ENCODE results near the gene TRIO. TPM values are rescaled to one million over a fixed set of nuclear protein-coding genes. Genes with fewer than 3 reads are reported as not detected.

Gene TRIO
- total RNA-seq, 1 experiment from 2014 or later = 68.4 TPM

GRCh38 chr5:14201325-14202045 is 58.3 kb downstream of the TRIO start (continued):
- TF ChIP-seq MAX (IDR thresholded peaks at IDR 0.05) = no peak
- TF ChIP-seq YY1 (IDR thresholded peaks at IDR 0.05; ENCODE audit: extremely low read depth, insufficient replicate concordance, low read depth, low read length) = no peak
- no peak for TF ChIP-seq EZH2 (IDR thresholded peaks at IDR 0.05)
- TF ChIP-seq CEBPB (IDR thresholded peaks at IDR 0.05; ENCODE audit: low read depth) = no peak
- TF ChIP-seq, protein P1, sequence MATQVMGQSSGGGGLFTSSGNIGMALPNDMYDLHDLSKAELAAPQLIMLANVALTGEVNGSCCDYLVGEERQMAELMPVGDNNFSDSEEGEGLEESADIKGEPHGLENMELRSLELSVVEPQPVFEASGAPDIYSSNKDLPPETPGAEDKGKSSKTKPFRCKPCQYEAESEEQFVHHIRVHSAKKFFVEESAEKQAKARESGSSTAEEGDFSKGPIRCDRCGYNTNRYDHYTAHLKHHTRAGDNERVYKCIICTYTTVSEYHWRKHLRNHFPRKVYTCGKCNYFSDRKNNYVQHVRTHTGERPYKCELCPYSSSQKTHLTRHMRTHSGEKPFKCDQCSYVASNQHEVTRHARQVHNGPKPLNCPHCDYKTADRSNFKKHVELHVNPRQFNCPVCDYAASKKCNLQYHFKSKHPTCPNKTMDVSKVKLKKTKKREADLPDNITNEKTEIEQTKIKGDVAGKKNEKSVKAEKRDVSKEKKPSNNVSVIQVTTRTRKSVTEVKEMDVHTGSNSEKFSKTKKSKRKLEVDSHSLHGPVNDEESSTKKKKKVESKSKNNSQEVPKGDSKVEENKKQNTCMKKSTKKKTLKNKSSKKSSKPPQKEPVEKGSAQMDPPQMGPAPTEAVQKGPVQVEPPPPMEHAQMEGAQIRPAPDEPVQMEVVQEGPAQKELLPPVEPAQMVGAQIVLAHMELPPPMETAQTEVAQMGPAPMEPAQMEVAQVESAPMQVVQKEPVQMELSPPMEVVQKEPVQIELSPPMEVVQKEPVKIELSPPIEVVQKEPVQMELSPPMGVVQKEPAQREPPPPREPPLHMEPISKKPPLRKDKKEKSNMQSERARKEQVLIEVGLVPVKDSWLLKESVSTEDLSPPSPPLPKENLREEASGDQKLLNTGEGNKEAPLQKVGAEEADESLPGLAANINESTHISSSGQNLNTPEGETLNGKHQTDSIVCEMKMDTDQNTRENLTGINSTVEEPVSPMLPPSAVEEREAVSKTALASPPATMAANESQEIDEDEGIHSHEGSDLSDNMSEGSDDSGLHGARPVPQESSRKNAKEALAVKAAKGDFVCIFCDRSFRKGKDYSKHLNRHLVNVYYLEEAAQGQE (IDR thresholded peaks at IDR 0.05; ENCODE audit: low read depth) = no peak
- no peak for TF ChIP-seq EZH2phosphoT487 (IDR thresholded peaks at IDR 0.05; ENCODE audit: borderline replicate concordance)
- no peak for TF ChIP-seq JUND (IDR thresholded peaks at IDR 0.05)
- TF ChIP-seq, protein P2, sequence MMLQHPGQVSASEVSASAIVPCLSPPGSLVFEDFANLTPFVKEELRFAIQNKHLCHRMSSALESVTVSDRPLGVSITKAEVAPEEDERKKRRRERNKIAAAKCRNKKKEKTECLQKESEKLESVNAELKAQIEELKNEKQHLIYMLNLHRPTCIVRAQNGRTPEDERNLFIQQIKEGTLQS (IDR thresholded peaks at IDR 0.05) = no peak
- TF ChIP-seq SP1 (IDR thresholded peaks at IDR 0.05; ENCODE audit: low read depth) = no peak

DNA sequence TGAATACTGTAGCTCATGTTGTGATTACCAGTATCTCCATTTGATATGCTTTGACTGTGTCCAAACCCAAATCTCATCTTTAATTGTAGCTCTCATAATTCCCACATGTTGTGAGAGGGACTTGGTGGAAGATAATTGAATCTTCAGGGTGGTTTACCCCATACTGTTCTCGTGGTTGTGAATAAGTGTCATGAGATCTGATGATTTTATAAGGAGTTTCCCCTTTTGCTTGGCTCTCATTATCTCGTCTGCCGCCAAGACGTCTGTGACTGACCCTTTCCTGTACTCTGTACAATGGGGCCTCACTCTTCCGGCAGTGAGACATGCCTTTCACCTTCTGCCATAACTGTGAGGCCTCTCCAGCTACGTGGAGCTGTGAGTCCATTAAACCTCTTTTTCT is 59.3 kb downstream of the TRIO start:
- H4K20me1 ChIP-seq (ENCODE audit: insufficient read depth) = peaks cover 3% of the 10 kb centered on the region; the same call in 1 of the 2 replicates
- DNase-seq (ENCODE audit: low read depth, low spot score) (no peak), ATAC-seq (no peak)
- no peak overlapping the region for H3K4me3 ChIP-seq (replicated peaks in 1 of 2; ENCODE audit: low read depth in 1 of 2, low read length in 2 of 2)
- ChIA-PET RAD21 (ENCODE audit: low non-redundant PET in 1 of 2, low total read pairs in 2 of 2, uncharacterized antibody in 2 of 2, unreplicated experiment in 2 of 2) (no interaction called here), POLR2A (interaction anchor here (0.6 kb wide), 1 partner anchor 54 kb away, joined by 3 read pairs; no protein-coding TSS in a partner anchor), CTCF (no interaction called here)
- no peak for TF ChIP-seq JUND (IDR thresholded peaks at IDR 0.05)
- TF ChIP-seq EZH2 (IDR thresholded peaks at IDR 0.05) = no peak
- TF ChIP-seq, protein P2 (IDR thresholded peaks at IDR 0.05) = no peak
- TF ChIP-seq SRF (IDR thresholded peaks at IDR 0.05; ENCODE audit: low read depth) = no peak
- TF ChIP-seq, protein P3, sequence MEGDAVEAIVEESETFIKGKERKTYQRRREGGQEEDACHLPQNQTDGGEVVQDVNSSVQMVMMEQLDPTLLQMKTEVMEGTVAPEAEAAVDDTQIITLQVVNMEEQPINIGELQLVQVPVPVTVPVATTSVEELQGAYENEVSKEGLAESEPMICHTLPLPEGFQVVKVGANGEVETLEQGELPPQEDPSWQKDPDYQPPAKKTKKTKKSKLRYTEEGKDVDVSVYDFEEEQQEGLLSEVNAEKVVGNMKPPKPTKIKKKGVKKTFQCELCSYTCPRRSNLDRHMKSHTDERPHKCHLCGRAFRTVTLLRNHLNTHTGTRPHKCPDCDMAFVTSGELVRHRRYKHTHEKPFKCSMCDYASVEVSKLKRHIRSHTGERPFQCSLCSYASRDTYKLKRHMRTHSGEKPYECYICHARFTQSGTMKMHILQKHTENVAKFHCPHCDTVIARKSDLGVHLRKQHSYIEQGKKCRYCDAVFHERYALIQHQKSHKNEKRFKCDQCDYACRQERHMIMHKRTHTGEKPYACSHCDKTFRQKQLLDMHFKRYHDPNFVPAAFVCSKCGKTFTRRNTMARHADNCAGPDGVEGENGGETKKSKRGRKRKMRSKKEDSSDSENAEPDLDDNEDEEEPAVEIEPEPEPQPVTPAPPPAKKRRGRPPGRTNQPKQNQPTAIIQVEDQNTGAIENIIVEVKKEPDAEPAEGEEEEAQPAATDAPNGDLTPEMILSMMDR (IDR thresholded peaks at IDR 0.05 in 2 of 3, conservative IDR thresholded peaks at IDR 0.05 in 1 of 3; ENCODE audit: borderline replicate concordance in 1 of 3, insufficient read depth in 1 of 3, low read depth in 2 of 3, low read length in 2 of 3) = no peak
- no peak for TF ChIP-seq SP1 (IDR thresholded peaks at IDR 0.05; ENCODE audit: low read depth)
- no peak for TF ChIP-seq ZNF274 (IDR thresholded peaks at IDR 0.05; ENCODE audit: low read depth, low read length)
- H3K79me2 ChIP-seq (ENCODE audit: insufficient read depth, low read length) = peaks cover 98% of the 10 kb centered on the region
- H3K4me2 ChIP-seq (ENCODE audit: low read length) = no peak overlapping the region
- no peak overlapping the region for H3K27ac ChIP-seq (ENCODE audit: low read depth, low read length)
- intact Hi-C loops (cut with micrococcal nuclease) = no loop called here
- no peak overlapping the region for H3K9ac ChIP-seq (ENCODE audit: low read length)
- BruUV-seq (replicated peaks) = no TSS peak
- H3K9me3 ChIP-seq (ENCODE audit: control insufficient read depth in 1 of 2, insufficient read depth in 1 of 2, low read depth in 1 of 2, low read length in 2 of 2) = no peaks in the 10 kb centered on the region
- no peak overlapping the region for H2AFZ ChIP-seq (ENCODE audit: low read depth, low read length, poor library complexity, severe bottlenecking)
- no peaks in the 10 kb centered on the region for H3K36me3 ChIP-seq (ENCODE audit: control insufficient read depth in 1 of 2, insufficient read depth in 2 of 2, low read length in 2 of 2)
- H3K9me2 ChIP-seq (ENCODE audit: insufficient read depth) = no peaks in the 10 kb centered on the region
- peaks cover 0 to 8% of the 10 kb centered on the region in 2 experiments; a peak in 3 of 4 replicates for H3K4me1 ChIP-seq (ENCODE audit: control insufficient read depth in 1 of 2, insufficient read depth in 2 of 2, low read length in 2 of 2)
- no peaks in the 10 kb centered on the region for H3K27me3 ChIP-seq (ENCODE audit: insufficient read depth, low read length)

Measured in HCT116 (cell line).